HS-27A (cell line): ENCODE measurements around the gene VPS41.
"Not testable (repeated sequence)": the region's sequence is repeated elsewhere in the genome, so short reads cannot be mapped to it uniquely, and the experiment has no call there.

Source experiments
- DNase-seq: peaks from one replicate; pipeline ENCODE4 v3.0.0-alpha.2; 2012; ENCODE audit warnings: low read depth, missing footprints

Gene VPS41

DNA sequence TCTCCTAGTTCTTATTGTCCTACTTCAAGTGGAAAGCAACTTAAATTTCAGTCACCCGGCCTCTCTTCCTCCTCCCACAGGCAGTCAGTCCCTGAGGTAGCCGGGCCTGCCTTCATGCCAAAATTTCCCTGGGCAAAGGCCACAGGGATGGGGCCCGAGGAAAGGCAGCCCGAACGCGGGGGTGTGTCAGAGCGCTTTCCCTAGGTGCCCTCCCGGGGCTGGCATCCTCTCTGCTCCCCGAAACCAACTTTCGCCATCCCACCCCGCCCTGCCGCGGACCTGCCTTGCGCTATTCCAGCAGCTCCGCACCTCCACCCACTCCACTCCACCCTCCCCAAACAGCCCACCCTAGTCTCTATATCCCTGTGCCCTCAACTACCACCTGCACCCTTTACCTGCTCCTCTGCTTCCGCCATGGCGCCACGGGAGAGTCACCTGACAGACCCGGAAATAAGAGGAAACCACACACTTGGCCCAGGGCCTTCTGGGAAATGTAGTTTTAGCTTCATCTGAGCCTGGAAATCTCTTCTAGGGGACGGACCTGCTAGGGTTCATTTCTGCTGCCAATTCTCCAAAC is at the start of gene VPS41:
VPS41 (minus strand) TSS at position 433 of the 577 bp plus-strand sequence; CDS start at position 416, 17 bp downstream.
- DNase-seq, result peak; percentile 24

DNA sequence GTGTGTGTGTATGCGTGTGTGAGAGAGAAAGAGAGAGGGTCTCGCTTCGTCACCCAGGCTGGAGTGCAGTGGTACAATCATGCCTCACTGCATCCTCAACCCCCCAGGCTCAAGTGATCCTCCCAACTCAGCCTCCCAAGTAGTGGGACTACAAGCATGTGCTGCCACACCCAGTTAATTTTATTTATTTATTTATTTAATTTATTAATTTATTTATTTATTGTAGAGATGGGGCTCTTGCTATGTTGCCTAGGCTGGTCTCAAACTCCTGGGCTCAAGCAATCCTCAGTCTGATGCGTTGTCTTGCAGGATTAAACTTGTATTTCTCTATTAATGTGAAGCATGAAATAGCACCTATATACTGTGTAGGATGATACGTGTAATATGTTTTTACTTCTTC is 46.9 kb upstream of the VPS41 start:
- no peak for DNase-seq

GRCh38 chr7:38953971-38954370 is 45.0 kb upstream of the VPS41 start:
- DNase-seq, result no peak

DNA sequence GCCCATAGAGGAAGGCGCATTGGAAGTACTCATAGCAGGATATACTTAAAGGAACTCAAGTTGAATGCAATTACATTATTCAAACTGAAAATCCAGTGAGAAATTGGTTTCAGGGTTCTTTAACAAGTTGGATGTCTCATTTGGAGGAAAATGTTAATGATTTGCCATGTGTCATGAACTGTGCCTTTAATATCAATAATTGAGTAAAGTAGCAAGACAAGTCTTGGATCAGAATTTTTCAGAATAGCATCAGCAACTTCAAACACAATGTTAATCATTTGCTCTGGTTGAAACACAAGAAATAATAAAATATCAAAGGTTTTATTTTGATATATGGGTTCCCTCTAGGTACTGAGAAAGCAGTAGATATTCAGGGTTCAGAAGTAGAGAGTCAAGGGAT is 44.2 kb upstream of the VPS41 start:
- DNase-seq, result no peak

- no peak for DNase-seq
Observed at GRCh38 chr7:38951213-38951612, 42.2 kb upstream of the VPS41 start.

- DNase-seq, result no peak
Observed at GRCh38 chr7:38950309-38950708, 41.3 kb upstream of the VPS41 start.

DNA sequence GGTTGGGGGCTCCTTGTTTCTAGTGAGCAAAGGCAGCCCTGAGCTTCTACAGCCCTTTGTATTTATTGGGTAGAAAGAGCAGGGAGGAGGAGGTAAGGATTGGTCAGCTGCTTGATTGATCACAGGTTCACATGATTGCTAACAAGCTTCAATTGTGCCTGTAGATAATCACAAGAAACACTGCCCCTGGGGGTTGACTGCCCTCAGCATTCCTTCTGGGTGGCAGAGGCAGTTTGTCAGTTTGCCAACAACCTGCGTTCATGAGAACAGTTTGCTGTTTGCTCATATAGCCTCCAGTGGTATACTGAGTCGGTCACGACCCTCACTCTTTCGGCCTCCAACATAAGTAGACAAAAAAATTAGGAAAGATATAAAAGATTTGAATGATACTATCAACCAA is 38.5 kb upstream of the VPS41 start:
- not testable (repeated sequence) for DNase-seq

- DNase-seq, result no peak
Observed at GRCh38 chr7:38942431-38943051, 33.5 kb upstream of the VPS41 start.

DNA sequence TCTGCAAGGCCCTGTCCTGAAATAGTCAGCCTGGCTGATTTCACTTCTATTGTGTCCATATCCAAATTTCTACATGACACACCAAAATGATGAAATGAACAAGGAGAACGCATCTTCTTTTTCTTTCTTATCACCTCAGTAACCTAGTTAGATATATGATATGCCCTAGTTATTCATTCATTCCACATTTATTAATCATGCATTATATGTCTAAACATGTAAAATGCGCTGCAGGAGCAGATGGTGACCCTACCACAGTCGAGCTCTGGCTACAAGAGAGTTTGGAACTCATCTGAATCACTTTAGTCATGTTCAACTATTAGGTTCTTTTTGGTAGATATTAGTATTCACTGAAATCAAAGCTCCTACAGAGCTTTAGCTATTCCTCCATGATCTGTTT is 31.8 kb upstream of the VPS41 start:
- no peak for DNase-seq

DNA sequence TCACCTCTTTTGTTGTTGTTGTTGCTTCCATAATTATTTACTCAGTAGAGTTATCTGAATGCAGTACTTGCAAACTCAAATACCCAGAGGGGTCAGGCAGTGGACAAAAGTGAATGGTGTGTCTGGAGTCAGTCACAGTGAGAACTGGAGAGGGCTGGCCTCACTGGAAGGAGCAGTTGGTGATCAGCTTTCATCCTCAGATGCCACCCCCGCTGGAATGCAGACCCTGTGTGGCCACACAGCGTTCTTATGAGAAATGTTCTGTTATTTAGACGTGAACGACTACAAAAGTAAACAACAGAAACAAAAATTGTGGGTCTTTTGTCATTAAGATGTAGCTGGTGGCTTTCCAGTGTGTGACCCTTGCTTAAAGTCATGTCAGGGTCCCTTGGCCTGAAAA is 29.6 kb upstream of the VPS41 start:
- DNase-seq, result no peak

- DNase-seq, result no peak
Observed at GRCh38 chr7:38938001-38938485, 29.1 kb upstream of the VPS41 start.

GRCh38 chr7:38936641-38937040 is 27.6 kb upstream of the VPS41 start:
- no peak for DNase-seq

DNA sequence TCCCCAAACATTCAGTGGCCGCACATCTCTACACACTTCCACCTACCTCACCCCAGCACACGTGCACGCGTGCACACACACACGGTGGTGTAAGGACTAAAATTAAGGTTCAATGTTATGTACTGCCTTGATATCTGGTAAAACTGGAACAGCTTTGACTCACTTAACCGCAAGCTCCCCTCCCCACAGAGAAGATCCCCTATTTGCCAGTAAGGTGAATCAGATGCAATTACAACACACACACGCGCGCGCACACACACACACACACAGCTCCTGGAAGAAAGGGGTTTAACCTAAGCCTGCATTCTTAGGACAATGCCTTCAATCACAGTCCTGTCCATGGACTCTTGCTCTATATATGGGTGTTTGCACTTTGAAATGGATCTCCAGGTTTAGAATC is 25.5 kb upstream of the VPS41 start:
- DNase-seq, result no peak

DNA sequence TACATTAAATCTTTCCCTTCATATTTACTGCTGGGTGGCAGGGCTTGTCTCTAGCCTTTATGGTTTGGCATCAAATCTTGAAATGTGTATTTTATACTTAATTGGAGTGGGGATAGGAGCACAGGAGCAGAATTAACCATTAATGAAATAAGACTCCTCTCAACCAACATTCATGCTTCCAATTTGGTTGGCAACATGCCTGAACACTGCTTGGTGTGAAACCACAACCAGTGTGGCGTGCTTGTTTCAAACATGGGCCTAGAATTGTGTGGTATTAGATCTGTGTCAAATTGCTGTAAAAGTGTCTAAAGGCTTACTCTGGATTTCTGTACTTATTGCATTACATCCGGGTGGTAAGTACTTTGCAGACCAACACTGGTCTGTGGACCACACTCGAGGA is 25.1 kb upstream of the VPS41 start:
- DNase-seq, result no peak

DNA sequence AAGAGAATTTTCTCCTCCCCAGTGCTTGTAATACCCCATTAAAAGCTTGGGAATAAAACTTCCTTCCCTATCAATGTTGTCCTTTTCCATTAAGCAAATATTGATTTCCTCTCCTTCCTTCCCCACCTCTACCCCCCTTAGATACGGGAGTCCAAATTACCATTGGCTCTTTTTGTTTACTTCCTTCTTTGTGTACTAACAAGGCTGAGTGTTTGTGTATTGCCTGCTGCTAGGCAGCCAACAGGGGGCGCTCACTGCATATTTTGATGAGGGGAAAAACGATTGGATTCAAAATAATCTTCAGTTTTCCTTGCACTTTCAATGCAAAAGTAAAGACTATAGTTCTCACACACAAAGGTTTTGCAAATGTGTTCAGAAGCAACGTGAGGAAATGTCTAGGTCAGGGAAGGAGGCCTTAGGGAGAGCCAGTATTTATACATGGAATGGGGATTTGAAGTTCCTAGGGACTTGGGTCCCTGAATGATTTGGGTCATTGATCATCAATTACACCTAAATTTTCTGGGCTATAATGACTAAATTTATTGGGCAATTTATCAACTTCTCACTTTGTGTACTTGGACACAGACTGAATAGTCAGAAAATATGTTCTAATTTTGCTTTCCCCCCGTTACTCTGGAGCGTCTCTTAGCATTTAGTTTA is 23.6 kb upstream of the VPS41 start:
- DNase-seq, result no peak

- no peak for DNase-seq
Observed at GRCh38 chr7:38929460-38930171, 20.6 kb upstream of the VPS41 start.

DNA sequence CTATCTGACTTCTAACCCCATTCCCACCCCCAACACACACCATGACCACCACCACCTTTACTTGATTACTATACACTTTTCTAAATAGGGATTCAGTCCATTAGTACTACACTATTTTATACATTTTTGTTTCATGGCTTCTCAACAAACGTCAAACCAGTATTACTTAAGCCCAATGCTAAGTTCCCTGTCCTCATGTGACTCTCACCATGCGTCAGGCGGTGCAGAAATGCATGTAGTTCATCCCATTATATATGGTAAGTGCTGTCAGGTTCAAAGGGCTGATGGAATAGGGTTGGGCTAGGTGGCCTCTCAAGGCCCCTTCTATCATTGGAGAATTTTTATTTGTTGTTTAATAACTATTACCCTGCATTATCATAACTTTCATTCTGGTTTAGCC is 19.5 kb upstream of the VPS41 start:
- no peak for DNase-seq

- no peak for DNase-seq
Observed at GRCh38 chr7:38927751-38928150, 18.8 kb upstream of the VPS41 start.

DNA sequence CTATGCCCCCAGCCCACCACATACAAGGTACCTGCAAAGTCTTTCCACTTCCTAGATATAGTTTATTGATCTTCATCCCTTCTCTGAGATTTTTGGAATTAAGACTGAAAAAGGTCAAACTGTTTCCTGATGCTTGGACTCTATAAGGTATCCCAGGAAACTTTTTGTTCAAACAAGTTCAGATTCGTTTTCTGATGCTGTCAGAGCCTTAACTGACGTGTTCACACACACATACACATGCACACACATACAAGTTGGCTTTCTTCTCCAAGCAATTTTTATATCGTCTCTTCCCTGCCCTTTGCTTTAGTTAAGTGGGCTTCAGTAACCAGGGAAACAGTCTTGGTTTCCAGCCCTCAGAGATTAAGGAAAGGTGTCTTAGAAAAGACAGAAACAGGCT is 11.7 kb upstream of the VPS41 start:
- DNase-seq, result no peak

DNA sequence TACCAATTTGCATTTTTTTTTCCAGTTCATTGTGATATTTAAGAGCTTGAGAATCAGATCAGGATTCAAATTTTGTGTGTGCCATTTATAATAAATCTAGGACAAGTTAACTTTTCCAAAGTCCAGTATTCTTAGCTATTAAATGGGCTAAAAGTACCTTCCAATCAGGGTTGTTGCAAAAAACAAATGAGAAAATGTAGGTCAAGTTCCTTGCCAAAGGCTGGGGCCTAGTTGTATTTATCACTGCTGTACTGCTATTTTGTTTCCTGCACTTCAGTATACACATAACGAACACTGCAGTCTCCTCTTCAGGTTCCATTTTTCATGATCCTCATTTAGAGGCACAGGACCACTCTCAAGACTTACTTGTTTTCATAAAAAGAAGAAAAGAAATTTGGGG is 7.4 kb upstream of the VPS41 start:
- no peak for DNase-seq

GRCh38 chr7:38909870-38910269 is 879 bp upstream of the VPS41 start:
- no peak for DNase-seq

DNA sequence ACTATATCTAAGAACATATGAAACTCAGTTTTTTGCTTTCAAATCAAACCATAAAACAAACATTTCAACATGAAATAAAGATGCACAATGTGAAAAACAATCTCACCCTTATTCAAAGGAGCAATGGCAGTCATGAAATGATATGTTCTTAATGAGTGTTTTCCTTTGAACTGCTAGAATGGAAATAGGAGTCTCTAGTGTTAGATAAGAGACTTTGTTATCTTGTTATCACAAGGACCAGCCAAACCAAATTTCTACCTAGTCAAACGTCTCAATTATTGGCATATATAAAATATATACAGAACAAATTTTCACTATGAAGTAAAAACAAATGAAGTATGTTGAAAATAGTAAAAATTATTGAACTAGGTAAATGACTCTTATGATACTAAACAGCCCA is 1.2 kb downstream of the VPS41 start:
- no peak for DNase-seq

- no peak for DNase-seq
Observed at GRCh38 chr7:38907066-38907465, 1.9 kb downstream of the VPS41 start.
